T-helper 2 cell treated with Interferon-gamma antibody and Interleukin-4, amounts not matched to agents 5 μg/mL and 100 μg/mL, for 36 hours (primary cell): Measurements from ENCODE around the gene POTEB3.
"Not testable (repeated sequence)": the region's sequence is repeated elsewhere in the genome, so short reads cannot be mapped to it uniquely, and the experiment has no call there.

Experiments used
- DNase-seq: peaks from one replicate; pipeline ENCODE4 v3.0.0; 2021; ENCODE audit warnings: low spot score
- H3K27ac Mint-ChIP-seq: one replicate; pipeline ENCODE4 v1.8.0; 2021; ENCODE audit warnings: mild to moderate bottlenecking, mixed read lengths
- H3K27me3 Mint-ChIP-seq: one replicate; pipeline ENCODE4 v1.8.0; 2021; ENCODE audit warnings: low read depth, mixed read lengths
- H3K36me3 Mint-ChIP-seq: one replicate; pipeline ENCODE4 v1.8.0; 2021; ENCODE audit warnings: low read depth, mixed read lengths
- H3K4me1 Mint-ChIP-seq: one replicate; pipeline ENCODE4 v1.8.0; 2021; ENCODE audit warnings: low read depth, mixed read lengths
- H3K4me3 Mint-ChIP-seq: one replicate; pipeline ENCODE4 v1.8.0; 2022; ENCODE audit warnings: mild to moderate bottlenecking, moderate library complexity, mixed read lengths
- H3K9me3 Mint-ChIP-seq: one replicate; pipeline ENCODE4 v1.8.0; 2021; ENCODE audit warnings: mixed read lengths

The POTEB3 gene

DNA sequence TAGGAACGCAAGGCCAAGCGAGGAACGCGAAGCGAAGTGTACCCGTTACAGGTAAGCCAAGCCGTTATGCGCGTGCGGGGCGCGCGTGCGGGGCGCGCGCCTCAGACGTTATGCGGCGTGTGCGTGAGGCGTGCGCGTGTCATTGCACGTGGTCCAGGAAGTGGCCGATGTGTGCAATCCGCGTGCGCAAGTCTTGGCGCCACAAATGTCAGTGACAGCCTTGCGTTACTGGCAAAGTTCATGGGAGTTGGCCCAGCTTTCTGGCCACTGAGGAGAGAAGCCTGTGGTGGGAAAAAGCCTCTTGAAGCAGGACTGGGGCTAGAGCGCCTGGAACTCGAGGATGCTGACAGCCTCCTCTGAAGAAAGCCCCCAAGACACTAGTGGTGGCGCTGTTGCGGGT lies at the start of gene POTEB3:
Gene POTEB3 (minus strand): TSS at position 101 of the 400 bp plus-strand sequence. CDS start 488 bp downstream, outside the sequence.
- H3K9me3 Mint-ChIP-seq, H3K4me1 Mint-ChIP-seq, H3K4me3 Mint-ChIP-seq, DNase-seq, H3K36me3 Mint-ChIP-seq, H3K27me3 Mint-ChIP-seq, H3K27ac Mint-ChIP-seq: not testable (repeated sequence)

- not testable (repeated sequence) for H3K4me1 Mint-ChIP-seq, H3K27ac Mint-ChIP-seq, H3K36me3 Mint-ChIP-seq, H3K9me3 Mint-ChIP-seq, H3K27me3 Mint-ChIP-seq, H3K4me3 Mint-ChIP-seq, DNase-seq
These were observed 13.4 kb upstream of the POTEB3 start for GRCh38 chr15:21453683-21454082.

- not testable (repeated sequence) for H3K4me3 Mint-ChIP-seq, H3K9me3 Mint-ChIP-seq, H3K27ac Mint-ChIP-seq, H3K36me3 Mint-ChIP-seq, H3K4me1 Mint-ChIP-seq, DNase-seq, H3K27me3 Mint-ChIP-seq
These were observed 11.7 kb upstream of the POTEB3 start for GRCh38 chr15:21451920-21452563.

- H3K27me3 Mint-ChIP-seq, H3K9me3 Mint-ChIP-seq, H3K36me3 Mint-ChIP-seq, H3K4me1 Mint-ChIP-seq, H3K4me3 Mint-ChIP-seq, DNase-seq, H3K27ac Mint-ChIP-seq: not testable (repeated sequence)
These were observed 11.2 kb upstream of the POTEB3 start for GRCh38 chr15:21451487-21451886.

DNA sequence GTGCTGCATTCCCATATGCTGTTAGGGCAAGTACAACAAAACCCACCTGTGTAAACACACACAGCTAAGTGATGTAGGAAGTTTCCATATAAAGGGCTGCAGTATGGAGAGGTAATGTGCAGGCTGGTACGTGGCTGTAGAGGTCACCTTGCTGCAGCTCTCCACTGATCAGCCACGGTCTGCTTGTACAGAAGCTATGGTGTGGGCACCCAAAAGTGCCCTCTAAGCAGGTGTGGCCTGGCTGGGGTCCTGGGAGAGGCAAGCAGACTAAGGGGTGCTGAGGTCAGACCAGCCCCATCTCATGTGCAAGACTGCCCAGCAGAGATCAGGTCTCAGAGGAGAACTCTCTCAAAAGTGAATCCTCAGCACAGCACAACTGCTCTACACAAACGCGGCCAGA lies 32.9 kb downstream of the POTEB3 start:
- DNase-seq, H3K36me3 Mint-ChIP-seq, H3K4me3 Mint-ChIP-seq, H3K9me3 Mint-ChIP-seq, H3K4me1 Mint-ChIP-seq, H3K27me3 Mint-ChIP-seq, H3K27ac Mint-ChIP-seq: not testable (repeated sequence)

- H3K27me3 Mint-ChIP-seq, H3K9me3 Mint-ChIP-seq, DNase-seq, H3K4me3 Mint-ChIP-seq, H3K27ac Mint-ChIP-seq, H3K36me3 Mint-ChIP-seq, H3K4me1 Mint-ChIP-seq: not testable (repeated sequence)
These were observed 38.8 kb downstream of the POTEB3 start for GRCh38 chr15:21401531-21401930.

- not testable (repeated sequence) for DNase-seq, H3K4me1 Mint-ChIP-seq, H3K27me3 Mint-ChIP-seq, H3K4me3 Mint-ChIP-seq, H3K27ac Mint-ChIP-seq, H3K9me3 Mint-ChIP-seq, H3K36me3 Mint-ChIP-seq
These were observed 41.2 kb downstream of the POTEB3 start for GRCh38 chr15:21399111-21399510.

- H3K27me3 Mint-ChIP-seq, H3K36me3 Mint-ChIP-seq, DNase-seq, H3K4me1 Mint-ChIP-seq, H3K4me3 Mint-ChIP-seq, H3K27ac Mint-ChIP-seq, H3K9me3 Mint-ChIP-seq: not testable (repeated sequence)
These were observed 41.8 kb downstream of the POTEB3 start for GRCh38 chr15:21398511-21398910.

GRCh38 chr15:21397656-21398055 lies 42.6 kb downstream of the POTEB3 start:
- not testable (repeated sequence) for H3K27ac Mint-ChIP-seq, H3K4me3 Mint-ChIP-seq, H3K36me3 Mint-ChIP-seq, H3K4me1 Mint-ChIP-seq, DNase-seq, H3K9me3 Mint-ChIP-seq, H3K27me3 Mint-ChIP-seq

DNA sequence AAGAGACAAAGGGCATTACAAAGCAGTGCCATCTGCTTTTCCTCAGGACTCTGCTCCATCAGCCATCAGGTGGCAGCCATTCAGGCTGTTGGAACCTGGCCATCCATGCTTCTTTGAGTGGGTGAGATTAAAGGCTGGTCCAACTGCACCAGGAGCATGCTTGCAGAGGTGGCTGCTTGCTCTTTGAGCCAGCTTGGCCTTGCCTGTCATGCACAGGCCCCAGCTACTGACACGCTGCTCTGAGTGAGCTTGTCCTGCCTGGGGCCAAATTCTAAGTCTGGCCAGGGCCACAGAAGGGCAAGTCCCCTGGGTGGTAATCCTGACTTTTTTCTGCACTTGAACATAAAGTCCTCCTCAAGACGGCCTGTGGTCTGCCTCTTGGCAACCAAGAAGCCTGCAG lies 43.1 kb downstream of the POTEB3 start:
- not testable (repeated sequence) for H3K36me3 Mint-ChIP-seq, H3K27me3 Mint-ChIP-seq, H3K4me1 Mint-ChIP-seq, H3K4me3 Mint-ChIP-seq, H3K9me3 Mint-ChIP-seq, H3K27ac Mint-ChIP-seq, DNase-seq

GRCh38 chr15:21385961-21386360 lies 54.3 kb downstream of the POTEB3 start:
- not testable (repeated sequence) for H3K27me3 Mint-ChIP-seq, DNase-seq, H3K27ac Mint-ChIP-seq, H3K9me3 Mint-ChIP-seq, H3K4me3 Mint-ChIP-seq, H3K4me1 Mint-ChIP-seq, H3K36me3 Mint-ChIP-seq

DNA sequence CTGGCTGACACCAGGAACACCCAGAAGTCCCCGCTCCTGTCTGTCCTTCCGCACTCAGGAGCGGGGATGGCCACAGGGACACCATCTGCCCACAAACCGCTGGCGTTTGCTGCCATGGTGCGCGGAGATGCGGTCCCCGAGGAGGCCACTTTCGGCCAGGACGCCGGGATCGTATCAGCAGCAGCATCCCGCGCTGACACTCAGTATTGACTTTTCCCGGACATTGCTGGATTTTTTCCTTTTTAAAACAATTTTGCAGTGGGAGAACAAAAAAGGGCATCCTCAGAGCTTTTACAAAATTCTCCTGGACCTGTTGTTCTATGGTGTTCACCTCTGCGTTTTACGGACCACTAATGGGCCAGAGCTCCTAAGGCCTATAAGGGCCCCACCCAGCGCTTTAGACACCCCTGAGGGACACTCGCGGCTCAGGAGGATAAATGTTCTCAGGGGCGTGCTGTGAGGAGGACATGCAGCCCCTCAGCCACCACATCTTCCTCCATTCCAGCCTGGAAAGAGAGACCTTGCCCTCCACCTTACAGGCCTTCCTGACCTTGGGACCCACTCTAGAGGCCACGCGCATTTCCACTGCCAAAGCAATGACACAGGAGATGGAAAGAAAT lies 56.3 kb downstream of the POTEB3 start:
- not testable (repeated sequence) for H3K4me3 Mint-ChIP-seq, H3K27ac Mint-ChIP-seq, H3K9me3 Mint-ChIP-seq, H3K27me3 Mint-ChIP-seq, H3K4me1 Mint-ChIP-seq, DNase-seq, H3K36me3 Mint-ChIP-seq

GRCh38 chr15:21373682-21374081 lies 66.6 kb downstream of the POTEB3 start:
- not testable (repeated sequence) for H3K9me3 Mint-ChIP-seq, H3K4me1 Mint-ChIP-seq, H3K4me3 Mint-ChIP-seq, H3K36me3 Mint-ChIP-seq, H3K27ac Mint-ChIP-seq, DNase-seq, H3K27me3 Mint-ChIP-seq

DNA sequence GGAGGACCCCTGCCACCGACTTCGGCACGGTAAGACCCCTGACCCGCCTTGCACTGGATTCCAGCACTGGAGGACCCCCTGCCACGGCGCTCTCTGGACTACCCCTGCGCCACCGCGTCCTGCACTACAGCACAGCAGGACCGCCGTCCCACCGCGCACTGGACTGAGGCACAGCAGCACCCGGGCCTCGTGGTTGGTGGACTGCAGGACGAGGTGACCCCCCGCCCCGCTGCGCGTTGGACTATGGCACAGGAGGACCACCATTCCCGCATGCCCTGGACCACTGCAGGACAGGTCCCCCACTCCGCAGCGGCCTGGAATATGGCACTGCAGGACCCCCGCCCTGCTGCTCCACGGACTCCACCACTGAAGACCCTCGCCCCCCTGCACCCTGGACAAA lies 71.1 kb downstream of the POTEB3 start:
- H3K27ac Mint-ChIP-seq, H3K36me3 Mint-ChIP-seq, H3K4me3 Mint-ChIP-seq, DNase-seq, H3K9me3 Mint-ChIP-seq, H3K27me3 Mint-ChIP-seq, H3K4me1 Mint-ChIP-seq: not testable (repeated sequence)

DNA sequence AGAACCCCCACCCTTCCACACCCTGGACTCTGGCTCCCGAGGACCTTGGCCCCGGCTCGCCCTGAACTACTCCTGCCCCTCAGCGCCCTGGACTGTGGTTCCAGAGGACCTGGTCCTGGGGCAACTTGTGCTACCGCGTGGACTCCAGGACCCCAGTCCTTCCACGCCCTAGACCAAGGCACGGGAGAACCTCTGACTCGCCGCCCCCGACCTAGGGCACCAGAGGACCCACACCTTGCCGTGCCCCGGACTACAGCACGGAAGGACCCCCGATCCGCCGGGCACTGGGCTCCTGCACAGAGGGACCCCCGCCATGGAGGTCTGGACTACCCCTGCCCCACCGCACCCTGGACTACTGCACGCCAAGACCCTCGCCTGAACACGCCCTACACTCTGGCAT lies 71.7 kb downstream of the POTEB3 start:
- not testable (repeated sequence) for H3K27me3 Mint-ChIP-seq, DNase-seq

More for the DNA sequence above, 71.7 kb downstream of the POTEB3 start:
- not testable (repeated sequence) for H3K4me3 Mint-ChIP-seq, H3K4me1 Mint-ChIP-seq, H3K27ac Mint-ChIP-seq, H3K9me3 Mint-ChIP-seq, H3K36me3 Mint-ChIP-seq
